IMR-90 (cell line): Measurements from ENCODE around the gene LRPAP1. TPM values are rescaled to one million over a fixed set of nuclear protein-coding genes. Genes with fewer than 3 reads are reported as not detected.

Experiments used
- ATAC-seq: fragments of 200-7000 bp; cut with Tn5 transposase; 2 replicates; pipeline ENCODE4 v1.9.1; 2020; ENCODE audit warnings: low read depth, mild to moderate bottlenecking, moderate library complexity
- BruUV-seq: library from RNA; stranded (reverse); fragments of 400-500 nt; replicated peaks from 2 replicates; lab custom pipeline; 2021; lab: Mats Ljungman, UMichigan
- CTCF ChIA-PET: fragments of 300-600 bp; formaldehyde crosslinking; extraction: SDS; loops from one replicate; lab custom pipeline; 2021; ENCODE audit warnings: antibody characterized with exemption; lab: Yijun Ruan, JAX
- POLR2A ChIA-PET: fragments of 300-600 bp; sonication (Branson Sonifier 250); formaldehyde crosslinking; loops from one replicate; lab custom pipeline; 2022; ENCODE audit warnings: antibody characterized with exemption; ENCODE audit not compliant: unreplicated experiment; lab: Charles Lee
- DNase-seq: peaks from one replicate; pipeline ENCODE4 v3.0.0; 2013
- H2AFZ ChIP-seq: replicated peaks from 2 replicates; pipeline ENCODE3; 2013; ENCODE audit warnings: low read length, mild to moderate bottlenecking; ENCODE audit not compliant: poor library complexity
- H2AK5ac ChIP-seq: 2 replicates; pipeline ENCODE4 v1.6.1; 2013; ENCODE audit warnings: low read depth, low read length, inconsistent platforms
- H2AK9ac ChIP-seq: replicated peaks from 2 replicates; pipeline ENCODE3; 2013; ENCODE audit warnings: mild to moderate bottlenecking, low read depth, low read length, moderate library complexity; ENCODE audit not compliant: poor library complexity
- H2BK120ac ChIP-seq: 2 replicates; pipeline ENCODE4 v1.6.1; 2013; ENCODE audit warnings: low read depth, low read length, inconsistent platforms
- H2BK15ac ChIP-seq: 3 replicates; pipeline ENCODE4 v1.6.1; 2013; ENCODE audit warnings: low read depth, low read length, inconsistent platforms
- H2BK20ac ChIP-seq: 2 replicates; pipeline ENCODE4 v1.6.1; 2013; ENCODE audit warnings: low read depth, mild to moderate bottlenecking, inconsistent platforms, low read length, moderate library complexity
- H2BK5ac ChIP-seq: 2 replicates; pipeline ENCODE4 v1.6.1; 2013; ENCODE audit warnings: mild to moderate bottlenecking, low read depth, low read length, inconsistent platforms; ENCODE audit not compliant: poor library complexity, severe bottlenecking
- H3K14ac ChIP-seq: replicated peaks from 2 replicates; pipeline ENCODE4 v1.6.1; 2013; ENCODE audit warnings: low read depth, low read length, inconsistent platforms
- H3K18ac ChIP-seq: 2 replicates; pipeline ENCODE4 v1.6.1; 2013; ENCODE audit warnings: low read depth, low read length, control low read depth
- H3K23ac ChIP-seq: 2 replicates; pipeline ENCODE4 v1.6.1; 2013; ENCODE audit warnings: low read depth, low read length, inconsistent platforms
- H3K27ac ChIP-seq: 2 replicates; pipeline ENCODE4 v1.5.1; 2013; ENCODE audit warnings: mild to moderate bottlenecking, control low read depth, low read length; ENCODE audit not compliant: insufficient read depth
- H3K27me3 ChIP-seq: 2 replicates; pipeline ENCODE4 v1.6.1; 2013; ENCODE audit warnings: low read length; ENCODE audit not compliant: control insufficient read depth, insufficient read depth
- H3K36me3 ChIP-seq: 2 replicates; pipeline ENCODE4 v1.6.1; 2013; ENCODE audit warnings: low read length, mixed read lengths; ENCODE audit not compliant: control insufficient read depth, insufficient read depth
- H3K4ac ChIP-seq: 2 replicates; pipeline ENCODE4 v1.6.1; 2013; ENCODE audit warnings: low read depth, low read length, inconsistent platforms
- H3K4me1 ChIP-seq: 2 replicates; pipeline ENCODE4 v1.6.1; 2013; ENCODE audit warnings: low read length, mixed read lengths; ENCODE audit not compliant: control insufficient read depth, insufficient read depth
- H3K4me2 ChIP-seq: 2 replicates; pipeline ENCODE4 v1.6.1; 2013; ENCODE audit warnings: low read depth, mild to moderate bottlenecking, control low read depth, low read length, moderate library complexity
- H3K4me3 ChIP-seq: 2 replicates; pipeline ENCODE4 v1.5.1; 2013; ENCODE audit warnings: low read depth, mild to moderate bottlenecking, control low read depth, low read length, moderate library complexity; ENCODE audit not compliant: insufficient read depth
- H3K56ac ChIP-seq: 2 replicates; pipeline ENCODE4 v1.6.1; 2013; ENCODE audit warnings: low read length, inconsistent platforms; ENCODE audit not compliant: insufficient read depth; ENCODE audit errors: extremely low read depth
- H3K79me1 ChIP-seq, 2 experiments: 2 replicates each; pipeline ENCODE4 v1.6.1; 2013; ENCODE audit warnings: low read length in 2 of 2, inconsistent platforms in 1 of 2, low read depth in 1 of 2
- H3K9ac ChIP-seq: 2 replicates; pipeline ENCODE4 v1.6.1; 2013; ENCODE audit warnings: low read depth, low read length, control low read depth
- H3K9me1 ChIP-seq: 2 replicates; pipeline ENCODE4 v1.6.1; 2013; ENCODE audit warnings: low read length, inconsistent platforms; ENCODE audit not compliant: insufficient read depth
- H3K9me3 ChIP-seq: 2 replicates; pipeline ENCODE4 v1.6.1; 2013; ENCODE audit warnings: low read length; ENCODE audit not compliant: control insufficient read depth, insufficient read depth
- H4K20me1 ChIP-seq: 2 replicates; pipeline ENCODE4 v1.6.1; 2013; ENCODE audit warnings: low read length, inconsistent platforms; ENCODE audit not compliant: insufficient read depth
- H4K5ac ChIP-seq: 2 replicates; pipeline ENCODE4 v1.6.1; 2013; ENCODE audit warnings: mild to moderate bottlenecking, low read depth, low read length, control low read depth
- H4K8ac ChIP-seq, 2 experiments: 2 replicates each; pipeline ENCODE4 v1.6.1; 2013; ENCODE audit warnings: low read depth in 2 of 2, low read length in 2 of 2, control low read depth in 1 of 2, inconsistent platforms in 1 of 2
- H4K91ac ChIP-seq: 2 replicates; pipeline ENCODE4 v1.6.1; 2013; ENCODE audit warnings: low read depth, low read length, inconsistent platforms; ENCODE audit not compliant: insufficient read depth
- POLR2A ChIP-seq: IDR thresholded peaks from 2 replicates; pipeline ENCODE4 v1.6.1; 2012; ENCODE audit warnings: mild to moderate bottlenecking, low read depth, low read length
- WGBS, 2 experiments: methylation state at CpG; one replicate each; pipeline versions ENCODE4 v1.1.5 to v1.1.7; 2013; ENCODE audit warnings: missing lambda C conversion rate in 2 of 2; ENCODE audit not compliant: insufficient read length in 1 of 2; ENCODE audit errors: extremely low coverage in 2 of 2; 5-methylcytosine and 5-hydroxymethylcytosine counted together
- dilution Hi-C: fragments of 300-500 bp; cut with HindIII; formaldehyde crosslinking; loops from one replicate; pipeline ENCODE4 v1.14.3; 2018; ENCODE audit warnings: low sequenced_read_pairs; ENCODE audit not compliant: unreplicated experiment
- in situ Hi-C: fragments of 300-500 bp; cut with MboI; formaldehyde crosslinking; loops from 3 replicates; pipeline ENCODE4 v1.14.3; 2019; ENCODE audit warnings: low sequenced_read_pairs, inconsistent platforms, mixed read lengths
- intact Hi-C: fragments of 100-400 bp; cut with micrococcal nuclease; formaldehyde crosslinking; loops from 2 replicates; pipeline ENCODE4 v1.10.0; 2022
- polyA plus RNA-seq, 3 experiments: library from polyadenylated mRNA; depleted of rRNA; stranded (reverse); fragments of >200 nt; gene quantifications; 2 replicates each; pipeline ENCODE4 v1.2.3, GENCODE V29; 2012; ENCODE audit warnings: low replicate concordance in 1 of 3
- total RNA-seq: library from RNA; depleted of rRNA; stranded (reverse); fragments of >200 nt; gene quantifications from 2 replicates; pipeline ENCODE4 v1.2.3, GENCODE V29; 2012

LRPAP1 gene
- total and polyA plus RNA-seq, 2 of the 4 experiments (the other 2 are of a cell fraction): 135 to 175 TPM

DNA sequence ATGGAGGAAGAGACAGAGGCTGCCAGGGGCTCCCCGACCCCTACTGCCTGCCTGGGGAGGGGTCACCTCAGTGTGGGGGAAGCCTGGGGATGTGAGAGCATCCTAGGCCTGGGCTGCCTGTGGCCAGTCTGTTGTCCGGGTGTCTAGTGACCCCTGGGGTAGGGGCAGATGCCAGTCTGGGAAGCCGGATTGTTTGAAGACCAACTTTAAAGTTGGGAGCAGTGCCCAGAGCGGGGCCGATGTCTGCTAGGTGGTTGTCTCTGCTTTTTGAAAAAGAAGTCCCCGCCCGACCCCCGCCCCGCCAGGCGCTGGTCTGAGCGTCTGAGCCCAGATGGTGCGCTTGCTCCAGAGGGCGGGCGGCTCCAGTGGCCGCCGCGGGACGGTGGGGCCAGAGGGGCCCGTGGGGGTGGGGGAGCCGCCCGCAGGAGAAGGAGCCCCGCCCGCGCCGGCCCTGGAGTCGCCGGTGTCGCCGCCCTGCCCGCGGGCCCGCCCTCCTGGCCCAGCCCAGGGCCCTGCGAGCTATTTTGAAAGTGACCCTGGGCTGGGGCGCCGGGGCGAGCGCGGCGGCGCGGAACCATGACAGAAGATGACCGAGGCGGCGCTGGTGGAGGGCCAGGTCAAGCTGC lies 69.3 kb downstream of the LRPAP1 start, which contains the start of gene DOK7:
Gene DOK7, plus strand, starts transcription at position 517 of the 626 bp plus-strand sequence. Its CDS starts 70 bp downstream, at position 587.
- H3K4ac ChIP-seq: no peak within 1 kb of the TSS
- DNase-seq: no peak
- H3K9me1 ChIP-seq: no peaks in the 10 kb centered on the region
- no peak within 1 kb of the TSS for H3K18ac ChIP-seq
- peak; percentile 61 for ATAC-seq
- in situ Hi-C loops: no loop called here
- 10% methylated on average over 8 of the region's 44 CpGs; no CpG with 5 or more reads in 1 of the 2 experiments for WGBS, 2 experiments
- no peak within 1 kb of the TSS for H2AK9ac ChIP-seq
- H2AK5ac ChIP-seq: no peak within 1 kb of the TSS
- H2BK120ac ChIP-seq: no peak within 1 kb of the TSS
- POLR2A ChIA-PET: no interaction called here
- no peak within 1 kb of the TSS for H2BK5ac ChIP-seq
- H3K36me3 ChIP-seq: no peaks in the 10 kb centered on the region
- no peak within 1 kb of the TSS for H2BK20ac ChIP-seq
- H3K56ac ChIP-seq: no peak within 1 kb of the TSS
- no peak within 1 kb of the TSS for H4K91ac ChIP-seq
- no peak for TF ChIP-seq POLR2A
- no peak within 1 kb of the TSS for H3K9ac ChIP-seq
- H3K27ac ChIP-seq: no peak within 1 kb of the TSS
- dilution Hi-C loops: no loop called here
- no TSS peak for BruUV-seq
- peak within 1 kb of the TSS; percentile 39; the same call in 1 of the 2 replicates for H3K4me3 ChIP-seq
- CTCF ChIA-PET: no interaction called here
- H3K23ac ChIP-seq: no peak within 1 kb of the TSS
- H2BK15ac ChIP-seq: no peak within 1 kb of the TSS
- H4K20me1 ChIP-seq: 0 out of 2 replicates have a peak, but pooled peaks cover under 1% of the 10 kb centered on the region
- no peak within 1 kb of the TSS for H3K14ac ChIP-seq
- H3K9me3 ChIP-seq: no peaks in the 10 kb centered on the region
- peak within 1 kb of the TSS; percentile 44 for H2AFZ ChIP-seq
- peaks cover 56% of the 10 kb centered on the region for H3K27me3 ChIP-seq
- H3K4me1 ChIP-seq: no peaks in the 10 kb centered on the region
- no peak within 1 kb of the TSS; the same call in 1 of the 2 replicates for H3K4me2 ChIP-seq
- no peaks in the 10 kb centered on the region for H3K79me1 ChIP-seq
- H4K5ac ChIP-seq: no peak within 1 kb of the TSS
- intact Hi-C loops: no loop called here
- H4K8ac ChIP-seq: no peak within 1 kb of the TSS
